Endodermal cell (in vitro differentiated cells): ENCODE results near the gene SLC51A. TPM values are rescaled to one million over a fixed set of nuclear protein-coding genes. Genes with fewer than 3 reads are reported as not detected.

Experiments
- DNase-seq: peaks from one replicate; pipeline ENCODE4 v3.0.0-alpha.2; 2017
- H3K27ac ChIP-seq: 2 replicates; pipeline ENCODE4 v1.5.1; 2013; ENCODE audit warnings: mild to moderate bottlenecking, low read depth, low read length, moderate library complexity
- H3K27me3 ChIP-seq: 2 replicates; pipeline ENCODE4 v1.6.1; 2013; ENCODE audit warnings: mild to moderate bottlenecking, low read length, moderate library complexity; ENCODE audit not compliant: insufficient read depth, control insufficient read depth, poor library complexity, severe bottlenecking
- H3K36me3 ChIP-seq: 2 replicates; pipeline ENCODE4 v1.7.0; 2013; ENCODE audit warnings: mild to moderate bottlenecking, low read length, moderate library complexity; ENCODE audit not compliant: control insufficient read depth, insufficient read depth
- H3K4me1 ChIP-seq: one replicate; pipeline ENCODE4 v1.7.0; 2013; ENCODE audit warnings: low read length; ENCODE audit not compliant: control insufficient read depth, insufficient read depth
- H3K4me3 ChIP-seq: 2 replicates; pipeline ENCODE4 v1.5.1; 2013; ENCODE audit warnings: mild to moderate bottlenecking, low read length, moderate library complexity
- H3K9ac ChIP-seq: 2 replicates; pipeline ENCODE4 v1.6.1; 2013; ENCODE audit warnings: mild to moderate bottlenecking, low read length, moderate library complexity; ENCODE audit not compliant: poor library complexity, severe bottlenecking; ENCODE audit errors: extremely low read depth
- H3K9me3 ChIP-seq: 2 replicates; pipeline ENCODE4 v1.6.1; 2013; ENCODE audit warnings: mild to moderate bottlenecking, low read length, moderate library complexity; ENCODE audit not compliant: control insufficient read depth
- H3K27ac Mint-ChIP-seq: 2 replicates; pipeline ENCODE4 v1.8.0; 2020; ENCODE audit warnings: mixed read lengths
- H3K27me3 Mint-ChIP-seq: 2 replicates; pipeline ENCODE4 v1.8.0; 2021; ENCODE audit warnings: mild to moderate bottlenecking, mixed read lengths; ENCODE audit not compliant: insufficient read depth
- H3K36me3 Mint-ChIP-seq: 2 replicates; pipeline ENCODE4 v1.8.0; 2020; ENCODE audit warnings: low read depth, mixed read lengths
- H3K4me1 Mint-ChIP-seq: 2 replicates; pipeline ENCODE4 v1.8.0; 2020; ENCODE audit warnings: mixed read lengths
- H3K4me3 Mint-ChIP-seq: 2 replicates; pipeline ENCODE4 v1.8.0; 2020; ENCODE audit warnings: mild to moderate bottlenecking, moderate library complexity, mixed read lengths
- H3K9me3 Mint-ChIP-seq: 2 replicates; pipeline ENCODE4 v1.8.0; 2020; ENCODE audit warnings: mild to moderate bottlenecking, mixed read lengths
- WGBS, 2 experiments: methylation state at CpG; one replicate each; pipeline versions ENCODE4 v1.1.5 to v1.1.7; 2013; ENCODE audit warnings: missing lambda C conversion rate in 2 of 2, mixed read lengths in 1 of 2; ENCODE audit not compliant: insufficient coverage in 1 of 2, insufficient read length in 1 of 2; 5-methylcytosine and 5-hydroxymethylcytosine counted together
- long read RNA-seq, 4 experiments: library from polyadenylated mRNA in 2 of 4; library from RNA in 1 of 4; library from capped mRNA in 1 of 4; stranded (forward) in 3 of 4; unstranded in 1 of 4; transcript quantifications; one replicate each; pipeline ENCODE4 v2.0.0, GENCODE V29; 2020 to 2021; ENCODE audit warnings: inconsistent platforms in 1 of 4
- polyA plus RNA-seq, 2 experiments: library from polyadenylated mRNA; stranded (reverse); fragments of 50-300 nt; gene quantifications; one replicate each; pipeline ENCODE4 v1.2.3, GENCODE V29; 2013
- total RNA-seq, 2 donors: library from RNA; stranded (reverse); fragmentation: NEBNext Ultra II Directional in 1 of 2; extraction: Animal tissue kit (Norgen Biotek cat#: 25700) in 1 of 2; gene quantifications; 2 replicates in 1 of 2; 3 replicates in 1 of 2; pipeline ENCODE4 v1.2.1, GENCODE V29; 2021
- TF ChIP-seq, protein P1 (sequence below): fragments of 200-600 bp; sonication (generic); conservative IDR thresholded peaks from 2 replicates; pipeline ENCODE4 v1.5.0; 2021; ENCODE audit warnings: antibody characterized with exemption, mild to moderate bottlenecking

The SLC51A gene
- 1 to 10 TPM; 1.9 to 2.0 TPM for total RNA-seq
- 1.4 TPM for polyA plus RNA-seq (2013, experiment 1 of 2)
- polyA plus RNA-seq (2013, experiment 2 of 2): not detected
- long read RNA-seq, experiment 1: 0 reads
- long read RNA-seq, experiment 2, partial matches to known transcripts: 0 of 3 reads
- long read RNA-seq, experiment 2, other reads (novel, unspliced or antisense): 3 of 3 reads
- long read RNA-seq, experiment 3, partial matches to known transcripts: 0 of 1 reads
- long read RNA-seq, experiment 3, other reads (novel, unspliced or antisense): 0 of 1 reads
- long read RNA-seq, experiment 4, partial matches to known transcripts: 0 of 1 reads
- long read RNA-seq, experiment 4, other reads (novel, unspliced or antisense): 0 of 1 reads

DNA sequence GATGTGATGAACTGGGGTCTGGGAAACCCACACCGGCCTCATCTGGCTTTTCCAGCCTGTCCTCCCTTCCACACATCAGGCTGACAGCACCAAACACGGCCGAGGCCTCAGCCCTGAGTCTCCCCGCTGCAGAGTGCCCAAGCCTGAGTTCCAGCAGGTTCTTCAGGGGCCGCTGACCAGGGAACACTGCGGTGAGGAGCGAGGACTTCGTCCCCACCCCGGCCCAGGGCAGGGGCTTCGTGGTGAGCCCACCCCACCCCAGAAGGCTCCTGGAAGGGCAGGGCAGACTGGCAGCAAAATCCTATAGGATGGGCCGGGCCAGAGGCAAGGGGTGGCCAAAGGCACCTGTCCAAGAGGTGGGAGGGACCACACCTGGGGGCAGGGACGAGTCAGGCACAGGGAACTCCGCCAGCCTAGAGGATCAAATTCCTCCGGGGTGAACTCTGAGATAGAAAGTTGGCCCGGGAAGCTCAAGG is at the start of gene SLC51A:
SLC51A (plus strand) TSS at position 446 of the 476 bp plus-strand sequence. CDS start 179 bp downstream, outside the sequence.
- Histone ChIP-seq H3K27me3 (no peaks in the 10 kb centered on the region), H3K9ac (no peak within 1 kb of the TSS), H3K27ac (no peak within 1 kb of the TSS), H3K9me3 (no peaks in the 10 kb centered on the region), H3K36me3 (no peaks in the 10 kb centered on the region), H3K4me3 (no peak within 1 kb of the TSS), H3K4me1 (peaks cover 6% of the 10 kb centered on the region)
- WGBS, 2 experiments: 78 to 91% methylated on average over 9 to 15 of the region's 15 CpGs
- Mint-ChIP-seq H3K27ac (no peak within 1 kb of the TSS), H3K4me1 (peaks cover 9% of the 10 kb centered on the region), H3K9me3 (no peaks in the 10 kb centered on the region), H3K36me3 (no peaks in the 10 kb centered on the region), H3K4me3 (peak within 1 kb of the TSS; percentile 47), H3K27me3 (peaks cover 6% of the 10 kb centered on the region)
- DNase-seq: peak; percentile 86
- TF ChIP-seq, protein P1, sequence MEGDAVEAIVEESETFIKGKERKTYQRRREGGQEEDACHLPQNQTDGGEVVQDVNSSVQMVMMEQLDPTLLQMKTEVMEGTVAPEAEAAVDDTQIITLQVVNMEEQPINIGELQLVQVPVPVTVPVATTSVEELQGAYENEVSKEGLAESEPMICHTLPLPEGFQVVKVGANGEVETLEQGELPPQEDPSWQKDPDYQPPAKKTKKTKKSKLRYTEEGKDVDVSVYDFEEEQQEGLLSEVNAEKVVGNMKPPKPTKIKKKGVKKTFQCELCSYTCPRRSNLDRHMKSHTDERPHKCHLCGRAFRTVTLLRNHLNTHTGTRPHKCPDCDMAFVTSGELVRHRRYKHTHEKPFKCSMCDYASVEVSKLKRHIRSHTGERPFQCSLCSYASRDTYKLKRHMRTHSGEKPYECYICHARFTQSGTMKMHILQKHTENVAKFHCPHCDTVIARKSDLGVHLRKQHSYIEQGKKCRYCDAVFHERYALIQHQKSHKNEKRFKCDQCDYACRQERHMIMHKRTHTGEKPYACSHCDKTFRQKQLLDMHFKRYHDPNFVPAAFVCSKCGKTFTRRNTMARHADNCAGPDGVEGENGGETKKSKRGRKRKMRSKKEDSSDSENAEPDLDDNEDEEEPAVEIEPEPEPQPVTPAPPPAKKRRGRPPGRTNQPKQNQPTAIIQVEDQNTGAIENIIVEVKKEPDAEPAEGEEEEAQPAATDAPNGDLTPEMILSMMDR: no peak

DNA sequence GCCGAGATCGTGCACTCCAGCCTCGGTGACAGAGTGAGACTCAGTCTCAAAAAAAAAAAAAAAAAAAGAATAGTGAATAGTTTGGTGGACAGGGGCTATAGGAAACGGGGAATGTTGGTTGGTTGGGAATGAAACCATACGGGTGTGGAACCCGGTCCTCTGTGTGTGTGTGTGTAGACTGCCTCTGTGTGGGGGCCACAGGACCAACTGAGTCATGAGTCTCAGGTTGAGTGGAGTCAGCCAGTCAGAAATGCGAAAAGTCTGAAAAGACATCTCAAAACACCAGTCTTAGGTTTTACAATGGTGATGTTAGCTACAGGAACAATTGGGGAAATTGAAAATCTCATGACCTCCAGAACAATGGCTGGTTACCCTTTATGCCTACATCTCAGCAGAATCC is 49.6 kb upstream of the SLC51A start:
- Histone ChIP-seq H3K27me3 (no peaks in the 10 kb centered on the region), H3K27ac (no peak overlapping the region), H3K9me3 (no peaks in the 10 kb centered on the region), H3K36me3 (no peaks in the 10 kb centered on the region), H3K9ac (no peak overlapping the region), H3K4me1 (no peaks in the 10 kb centered on the region), H3K4me3 (no peak overlapping the region)
- 92 to 96% methylated on average over 4 to 7 of the region's 7 CpGs for WGBS, 2 experiments
- H3K27me3 Mint-ChIP-seq: no peaks in the 10 kb centered on the region
- no peaks in the 10 kb centered on the region for H3K9me3 Mint-ChIP-seq
- no peak overlapping the region for H3K27ac Mint-ChIP-seq
- no peaks in the 10 kb centered on the region for H3K36me3 Mint-ChIP-seq
- H3K4me3 Mint-ChIP-seq: no peak overlapping the region
- TF ChIP-seq, protein P1: no peak
- H3K4me1 Mint-ChIP-seq: no peaks in the 10 kb centered on the region
- DNase-seq: no peak

DNA sequence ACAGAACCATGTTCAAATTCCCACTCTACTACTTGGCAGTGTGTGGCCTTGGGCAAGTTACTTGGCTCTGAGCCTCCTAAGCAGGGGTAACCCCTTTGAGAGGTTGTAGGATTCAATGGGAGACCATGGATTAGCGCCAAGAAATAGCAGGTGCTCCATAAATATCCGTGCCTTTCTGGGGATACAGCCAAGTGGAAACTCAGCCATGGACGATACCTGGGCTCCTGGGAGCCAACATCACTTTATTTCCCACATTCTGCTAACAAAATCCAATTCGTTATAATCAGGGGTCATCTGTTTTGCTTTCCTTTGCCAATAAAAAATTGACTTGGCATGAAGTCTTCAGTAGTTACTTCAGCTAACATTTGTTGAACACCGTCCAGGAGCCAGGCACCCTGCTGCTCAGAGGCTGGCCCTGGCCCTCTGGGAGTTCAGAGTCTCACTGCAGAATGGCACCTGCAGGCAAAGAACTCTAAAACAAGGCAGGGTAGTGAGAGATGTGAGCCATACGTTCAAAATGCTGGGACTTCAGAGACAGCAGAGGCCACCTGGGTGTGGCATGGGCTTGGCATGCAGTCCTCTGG is 47.4 kb upstream of the SLC51A start:
- WGBS, 2 experiments: 82 to 88% methylated on average over 6 of the region's 6 CpGs
- H3K9me3 ChIP-seq: no peaks in the 10 kb centered on the region
- no peak for DNase-seq
- H3K27me3 Mint-ChIP-seq: no peaks in the 10 kb centered on the region
- H3K4me3 Mint-ChIP-seq: no peak overlapping the region
- no peaks in the 10 kb centered on the region for H3K27me3 ChIP-seq
- H3K27ac ChIP-seq: no peak overlapping the region
- H3K4me1 Mint-ChIP-seq: no peaks in the 10 kb centered on the region
- H3K36me3 Mint-ChIP-seq: no peaks in the 10 kb centered on the region
- TF ChIP-seq, protein P1: no peak
- H3K36me3 ChIP-seq: no peaks in the 10 kb centered on the region
- H3K4me3 ChIP-seq: no peak overlapping the region
- no peak overlapping the region for H3K27ac Mint-ChIP-seq
- no peak overlapping the region for H3K9ac ChIP-seq
- H3K9me3 Mint-ChIP-seq: no peaks in the 10 kb centered on the region
- no peaks in the 10 kb centered on the region for H3K4me1 ChIP-seq
